Measurements from ENCODE around the gene USP22. TPM values are rescaled to one million over a fixed set of nuclear protein-coding genes. Genes with fewer than 3 reads are reported as not detected.

Gene USP22
- total and polyA plus RNA-seq, 2 donors (not counting 3 experiments of a cell fraction or from before 2014, with no cell fraction given), result 204 to 260 TPM

DNA sequence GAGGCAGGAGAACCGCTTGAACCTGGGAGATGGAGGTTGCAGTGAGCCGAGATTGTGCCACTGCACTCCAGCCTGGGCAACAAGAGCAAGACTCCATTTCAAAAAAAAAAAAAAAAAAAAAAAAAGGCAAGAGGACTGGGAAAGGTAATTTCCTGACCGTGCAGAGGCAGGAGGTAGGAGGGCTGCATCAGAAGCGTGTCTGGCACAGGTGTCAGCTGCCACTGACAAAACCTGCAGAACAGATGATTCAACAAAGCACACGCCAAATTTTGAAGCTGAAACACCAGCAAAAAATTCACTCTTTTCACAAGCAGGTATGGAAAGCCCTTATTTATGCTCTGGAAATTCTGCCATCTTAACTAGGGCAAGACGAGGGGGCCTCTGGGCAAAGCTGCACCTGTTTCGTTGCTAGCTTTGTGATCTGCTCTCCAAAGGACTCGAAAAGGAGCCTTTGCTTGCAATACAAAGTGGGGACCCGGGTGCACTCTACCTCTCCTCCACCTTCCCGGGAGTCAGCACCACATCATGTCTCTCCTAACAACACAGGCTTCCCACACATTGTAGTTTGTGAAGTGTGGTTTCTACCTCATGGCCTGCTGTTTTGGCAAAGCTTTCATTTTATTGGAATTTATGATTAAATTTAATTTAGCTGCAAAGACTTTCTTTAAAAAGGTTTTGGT, 33.7 kb downstream of the USP22 start:
- Histone ChIP-seq H3K27me3 (ENCODE audit: control insufficient read depth in 2 of 2, insufficient read depth in 2 of 2, low read length in 2 of 2) (no peaks in the 10 kb centered on the region), H3K4me3 (replicated peaks in 1 of 3; ENCODE audit: insufficient read depth in 1 of 3, low read depth in 1 of 3, low read length in 3 of 3) (no peak overlapping the region), H3K27ac (ENCODE audit: insufficient read depth, low read depth, low read length) (no peak overlapping the region), H3K9me1 (replicated peaks; ENCODE audit: control insufficient read depth, extremely low read depth, insufficient read depth, low read length) (no peaks in the 10 kb centered on the region), H2AFZ (ENCODE audit: low read depth, low read length) (no peak overlapping the region), H3K36me3 (ENCODE audit: control insufficient read depth in 2 of 2, extremely low read depth in 1 of 2, insufficient read depth in 2 of 2, low read length in 2 of 2) (peaks cover 58 to 68% of the 10 kb centered on the region in 2 experiments), H3K79me2 (ENCODE audit: control insufficient read depth, insufficient read depth, low read length) (peaks cover 49% of the 10 kb centered on the region), H3K9ac (replicated peaks; ENCODE audit: extremely low read depth, insufficient read depth, low read length) (no peak overlapping the region), H4K20me1 (replicated peaks; ENCODE audit: control insufficient read depth, extremely low read depth, insufficient read depth, low read length) (peaks cover 9% of the 10 kb centered on the region), H3K9me3 (replicated peaks; ENCODE audit: control insufficient read depth, insufficient read depth, low read length) (no peaks in the 10 kb centered on the region), H3K4me2 (ENCODE audit: insufficient read depth, low read length) (no peak overlapping the region), H3K4me1 (ENCODE audit: control insufficient read depth, extremely low read depth, insufficient read depth, low read length) (no peaks in the 10 kb centered on the region)
- intact Hi-C loops (cut with micrococcal nuclease), result no loop called here
- BruUV-seq (replicated peaks), result no TSS peak
- TF ChIP-seq MYC (IDR thresholded peaks at IDR 0.05; ENCODE audit: low read depth, low read length) (no peak), GATA2 (IDR thresholded peaks at IDR 0.05; ENCODE audit: insufficient read depth, insufficient read length, low read depth, low read length) (no peak), EZH2 (IDR thresholded peaks at IDR 0.05; ENCODE audit: borderline replicate concordance, low read depth, low read length, severe bottlenecking) (no peak), POLR2AphosphoS5 (IDR thresholded peaks at IDR 0.05; ENCODE audit: insufficient read depth, low read depth, low read length) (no peak), FOS (IDR thresholded peaks at IDR 0.05; ENCODE audit: borderline replicate concordance, insufficient read depth, low read length) (no peak), JUN (IDR thresholded peaks at IDR 0.05; ENCODE audit: borderline replicate concordance, insufficient read depth, insufficient read length, low read depth) (no peak), POLR2A (IDR thresholded peaks at IDR 0.05; ENCODE audit: low read depth, low read length) (no peak)
- TF ChIP-seq, protein P1, sequence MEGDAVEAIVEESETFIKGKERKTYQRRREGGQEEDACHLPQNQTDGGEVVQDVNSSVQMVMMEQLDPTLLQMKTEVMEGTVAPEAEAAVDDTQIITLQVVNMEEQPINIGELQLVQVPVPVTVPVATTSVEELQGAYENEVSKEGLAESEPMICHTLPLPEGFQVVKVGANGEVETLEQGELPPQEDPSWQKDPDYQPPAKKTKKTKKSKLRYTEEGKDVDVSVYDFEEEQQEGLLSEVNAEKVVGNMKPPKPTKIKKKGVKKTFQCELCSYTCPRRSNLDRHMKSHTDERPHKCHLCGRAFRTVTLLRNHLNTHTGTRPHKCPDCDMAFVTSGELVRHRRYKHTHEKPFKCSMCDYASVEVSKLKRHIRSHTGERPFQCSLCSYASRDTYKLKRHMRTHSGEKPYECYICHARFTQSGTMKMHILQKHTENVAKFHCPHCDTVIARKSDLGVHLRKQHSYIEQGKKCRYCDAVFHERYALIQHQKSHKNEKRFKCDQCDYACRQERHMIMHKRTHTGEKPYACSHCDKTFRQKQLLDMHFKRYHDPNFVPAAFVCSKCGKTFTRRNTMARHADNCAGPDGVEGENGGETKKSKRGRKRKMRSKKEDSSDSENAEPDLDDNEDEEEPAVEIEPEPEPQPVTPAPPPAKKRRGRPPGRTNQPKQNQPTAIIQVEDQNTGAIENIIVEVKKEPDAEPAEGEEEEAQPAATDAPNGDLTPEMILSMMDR (IDR thresholded peaks at IDR 0.05; ENCODE audit: extremely low read depth in 1 of 2, insufficient read depth in 1 of 2, low read depth in 1 of 2, low read length in 2 of 2), result no peak
- TF ChIP-seq, protein P2, sequence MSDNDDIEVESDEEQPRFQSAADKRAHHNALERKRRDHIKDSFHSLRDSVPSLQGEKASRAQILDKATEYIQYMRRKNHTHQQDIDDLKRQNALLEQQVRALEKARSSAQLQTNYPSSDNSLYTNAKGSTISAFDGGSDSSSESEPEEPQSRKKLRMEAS (IDR thresholded peaks at IDR 0.05; ENCODE audit: insufficient read depth, insufficient read length), result no peak
- POLR2A ChIA-PET, result no interaction called here
- FAIRE-seq, result no peak
- no peak for DNase-seq (ENCODE audit: low read depth, low spot score)
- dilution Hi-C loops (cut with MboI; ENCODE audit: extremely low pct_ligation_motif_present, low sequenced_read_pairs), result no loop called here
- CTCF ChIA-PET, result no interaction called here
